HG03066 (cell line): ENCODE measurements around the gene CARS1.

ENCODE experiments used
- ATAC-seq: cut with Tn5 transposase; IDR thresholded peaks from one replicate; pipeline ENCODE4 v1.9.1; 2021; ENCODE audit warnings: low read depth; ENCODE audit not compliant: unreplicated experiment

CARS1 gene

DNA sequence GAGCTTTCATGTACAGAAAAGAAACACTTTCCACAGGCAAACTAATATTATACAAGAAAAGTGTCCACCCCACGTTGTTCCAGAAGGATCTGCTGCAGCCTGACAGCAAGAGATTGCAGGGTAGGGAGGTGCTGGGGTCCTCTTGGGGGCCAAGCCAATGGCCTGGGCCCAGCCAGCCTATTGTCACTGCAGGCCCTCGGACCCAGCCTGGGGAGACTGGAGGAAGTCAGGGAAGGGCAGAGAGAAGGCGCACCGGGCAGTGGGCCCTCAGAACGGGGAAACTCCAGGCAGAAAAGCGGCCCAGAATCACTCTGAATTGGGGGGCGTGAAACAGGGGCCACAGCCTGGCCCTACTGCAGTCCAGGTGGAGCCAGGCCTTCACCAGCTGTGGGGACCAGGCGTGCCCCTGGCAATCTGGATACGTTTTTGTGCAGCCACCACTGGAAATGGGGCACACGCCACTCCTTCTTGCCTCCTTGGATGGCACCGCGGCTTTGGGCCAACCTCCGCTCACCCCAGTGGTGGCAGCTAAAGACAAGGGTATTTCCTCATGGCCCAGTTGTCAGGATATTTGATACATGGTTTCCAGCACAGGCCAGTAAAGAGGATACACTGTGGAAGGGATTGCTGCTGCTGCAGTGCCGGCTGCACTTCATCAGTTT, 61.2 kb downstream of the CARS1 start:
- ATAC-seq, result no peak

DNA sequence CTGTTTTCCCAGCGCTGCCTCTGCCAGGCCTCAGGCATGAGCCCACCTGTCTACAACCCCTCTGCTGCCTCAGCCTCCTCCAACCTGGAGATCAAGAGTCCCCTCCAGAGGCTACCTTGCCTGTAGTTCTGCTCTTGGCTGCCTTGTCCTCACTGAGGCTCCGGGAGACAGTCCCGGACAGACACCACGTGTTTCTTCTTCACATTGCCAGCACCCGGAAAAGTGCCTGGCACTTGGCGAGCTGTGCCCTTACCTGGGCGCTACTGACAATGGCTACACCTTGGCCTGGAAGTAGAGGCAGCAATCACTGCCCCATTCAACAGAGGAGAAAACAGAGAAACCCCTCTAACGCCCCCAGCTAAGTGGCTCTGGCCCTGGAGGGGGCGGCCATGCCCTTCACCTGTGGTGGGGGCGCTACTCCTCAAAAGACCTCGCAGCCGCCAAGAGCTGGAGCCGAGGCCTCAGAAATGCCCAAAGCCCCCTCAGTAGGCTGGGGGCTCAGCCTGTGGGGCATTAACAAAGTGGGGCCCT, 62.1 kb downstream of the CARS1 start:
- no peak for ATAC-seq

DNA sequence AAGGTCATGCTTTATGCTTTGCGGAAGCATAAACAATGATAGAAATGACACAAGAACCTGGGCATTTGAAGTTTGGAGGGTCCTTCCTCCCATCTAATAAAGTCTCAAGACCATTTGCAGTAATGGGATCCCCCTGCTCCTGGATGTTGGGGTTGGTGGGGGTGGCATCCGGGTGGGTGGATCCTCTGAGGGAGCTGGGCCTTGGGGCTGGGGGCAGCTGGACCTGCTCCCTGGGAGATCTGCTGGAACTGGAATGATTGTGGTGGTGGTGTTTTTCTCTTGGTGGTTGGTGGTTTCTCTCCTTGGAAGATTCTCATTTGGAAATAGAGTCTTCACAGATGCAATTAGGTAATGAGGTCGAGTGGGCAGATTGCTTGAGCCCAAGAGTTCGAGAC, 62.9 kb downstream of the CARS1 start:
- no peak for ATAC-seq

DNA sequence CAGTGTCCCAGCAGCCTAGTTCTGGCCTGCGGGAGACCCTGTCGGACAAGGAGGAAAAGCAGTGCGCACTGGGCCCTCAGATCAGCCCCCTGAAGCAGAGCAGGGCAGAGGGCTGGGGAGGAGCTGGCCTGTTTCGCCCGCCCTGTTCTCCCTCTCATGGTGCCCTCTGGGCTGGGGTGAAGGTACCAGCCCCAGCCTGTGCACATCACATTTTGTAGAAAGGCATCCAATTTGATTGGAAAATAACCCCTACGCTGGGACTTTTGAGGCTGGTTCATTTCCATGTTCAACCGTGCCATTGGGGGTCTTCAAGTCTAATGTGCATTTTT, 64.3 kb downstream of the CARS1 start:
- no peak for ATAC-seq

DNA sequence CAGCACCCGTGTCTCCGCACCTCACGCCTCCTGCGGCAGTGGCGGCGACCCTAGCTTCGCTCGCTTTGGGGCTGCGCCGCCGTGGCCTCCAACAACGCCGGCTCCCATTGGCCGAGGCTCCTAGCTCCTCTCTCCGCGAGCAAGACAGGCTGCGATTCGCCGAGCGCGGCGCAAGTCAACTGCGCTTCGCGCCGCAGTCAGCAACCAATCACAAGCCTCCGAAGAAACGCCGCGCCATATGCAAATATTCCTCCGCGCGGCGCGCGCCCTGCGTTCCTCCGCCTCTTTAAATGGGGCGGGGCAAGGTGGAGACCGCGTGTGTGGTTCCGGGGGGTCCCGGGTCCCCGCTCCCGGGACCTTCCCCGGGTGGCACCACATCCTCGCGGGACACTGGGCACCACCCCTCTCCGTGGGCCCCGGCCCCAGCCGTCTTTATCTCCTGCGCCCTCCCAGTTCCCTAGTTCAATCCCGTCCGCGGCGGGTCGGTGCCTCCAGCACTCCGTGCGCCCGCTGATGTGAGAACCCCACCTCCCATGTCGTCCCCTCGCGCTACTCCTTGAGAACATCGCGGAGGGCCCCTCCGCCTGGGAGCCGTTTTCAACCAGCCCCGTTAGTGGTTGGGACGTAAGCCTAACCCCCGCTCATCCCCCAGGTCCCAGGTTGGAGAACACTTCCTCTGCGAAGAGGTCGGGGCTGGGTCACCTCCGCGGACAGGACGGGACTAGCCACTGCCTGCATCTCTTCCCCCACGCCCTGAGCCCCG, 64.8 kb downstream of the CARS1 start, which contains the start of gene NAP1L4:
TSS of gene NAP1L4 (minus strand) at position 96 of the 763 bp plus-strand sequence. CDS start 13,109 bp downstream, outside the sequence.
- peak; percentile 82 for ATAC-seq

DNA sequence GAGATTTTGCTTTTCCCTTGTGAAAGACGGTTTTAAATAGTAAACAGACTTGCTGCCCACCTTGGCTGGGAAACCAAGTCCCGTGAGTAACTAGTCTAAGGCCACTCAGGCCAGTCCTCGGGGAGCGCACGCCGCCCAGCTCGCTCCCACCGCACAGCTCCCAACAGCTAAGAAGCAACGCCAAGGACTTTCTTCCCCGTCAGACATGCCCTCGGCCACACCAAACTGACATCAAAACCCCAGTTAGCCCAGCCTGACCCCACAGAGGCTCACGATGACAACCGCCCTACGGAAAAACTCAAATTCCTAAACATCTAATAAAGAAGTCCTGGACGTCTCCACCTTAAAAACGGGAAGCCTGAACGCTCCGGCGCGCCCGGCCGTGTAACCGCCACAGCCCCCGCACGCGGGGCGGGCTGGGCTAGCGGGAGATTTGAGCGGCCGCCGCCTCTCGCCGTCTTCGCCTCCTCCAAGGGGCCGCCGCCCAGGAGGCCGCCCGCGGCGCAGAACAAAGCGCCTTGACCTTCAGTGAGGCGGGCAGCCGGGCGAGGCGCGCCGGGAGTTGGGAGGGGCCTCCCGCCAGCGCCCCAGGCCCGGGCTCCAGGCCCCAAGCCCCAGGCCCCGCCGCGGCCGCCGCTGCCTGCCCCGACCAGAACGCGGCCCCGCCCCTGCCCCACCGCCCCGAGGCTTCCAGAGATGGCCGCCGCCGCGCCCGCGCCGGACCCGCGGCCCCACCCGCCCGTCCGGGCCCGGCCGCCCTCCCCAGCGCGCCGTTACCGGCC, 65.6 kb downstream of the CARS1 start:
- peak; percentile 21 for ATAC-seq

DNA sequence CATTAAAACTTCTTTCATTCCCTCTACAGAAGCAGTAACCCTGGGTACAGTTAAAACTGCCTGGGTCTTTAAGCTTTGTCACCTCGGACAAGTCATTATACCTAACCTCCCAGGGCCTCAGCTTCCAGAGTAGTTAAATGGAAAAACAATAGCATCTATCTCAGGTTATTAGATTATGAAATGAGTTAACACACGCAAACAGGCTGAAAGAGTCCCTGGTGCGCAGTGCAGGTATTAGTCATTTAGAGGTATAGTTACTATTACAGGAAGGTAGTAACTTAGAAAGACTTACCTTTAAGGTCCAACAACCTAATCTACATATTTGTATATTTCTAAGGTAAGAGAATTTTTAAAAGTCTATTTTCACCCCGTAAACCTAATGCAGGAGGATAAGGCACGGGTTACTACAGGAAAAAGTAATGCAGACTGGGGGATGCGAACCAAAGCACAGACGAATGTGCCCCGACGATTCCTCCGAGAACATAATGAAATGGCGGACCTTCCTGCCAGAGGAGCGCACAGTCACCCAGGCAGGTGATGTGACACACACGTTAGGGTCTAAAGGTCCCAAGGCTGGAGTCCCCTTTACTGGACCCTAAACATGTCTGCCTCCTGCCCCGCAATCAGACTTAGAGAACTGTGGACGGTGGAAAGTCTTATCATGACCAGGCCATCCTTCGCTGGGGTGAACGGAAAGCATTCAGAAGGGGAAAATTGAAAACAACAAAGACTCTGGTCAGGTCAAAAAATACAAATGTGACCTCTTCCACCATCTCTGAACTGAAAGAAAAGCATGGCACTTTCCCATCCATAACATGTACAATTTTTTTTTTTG, 66.4 kb downstream of the CARS1 start:
- ATAC-seq, result no peak

DNA sequence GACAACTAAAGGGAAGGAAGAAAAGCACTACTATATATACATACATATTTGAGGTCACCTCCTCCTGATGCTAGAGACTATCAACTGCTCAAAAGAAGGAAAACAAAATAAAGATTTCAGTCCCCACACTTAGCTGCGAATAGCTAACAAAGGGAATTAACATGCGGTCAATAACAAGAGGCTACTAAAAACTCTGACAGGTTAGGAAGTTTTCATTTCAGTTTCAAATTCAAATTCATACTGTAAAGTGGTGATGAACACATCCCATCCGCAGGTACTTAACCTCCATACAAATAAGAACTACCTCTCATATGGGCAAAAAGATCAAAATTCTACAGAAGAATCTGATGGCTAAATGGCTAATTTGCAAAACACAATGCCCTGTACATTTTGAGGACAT, 67.7 kb downstream of the CARS1 start:
- no peak for ATAC-seq

DNA sequence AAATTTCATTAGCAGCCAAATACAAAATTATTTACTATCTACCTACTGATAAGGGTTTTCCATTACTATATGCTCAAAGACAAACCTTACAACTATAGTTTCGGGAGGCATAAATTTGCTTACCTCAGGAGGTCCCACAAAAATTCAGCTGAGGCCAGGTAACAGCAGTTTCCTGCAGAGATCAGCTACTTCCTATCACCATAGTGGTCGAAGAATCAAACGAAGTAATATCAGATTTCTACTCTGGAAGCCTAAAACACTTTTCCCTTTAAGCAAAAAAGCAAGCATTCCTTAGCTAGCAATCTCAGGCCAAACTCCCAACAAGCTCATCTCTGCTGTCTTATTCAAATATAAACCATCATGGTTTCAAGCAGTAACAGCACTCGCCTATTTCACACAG, 68.2 kb downstream of the CARS1 start:
- ATAC-seq, result no peak

DNA sequence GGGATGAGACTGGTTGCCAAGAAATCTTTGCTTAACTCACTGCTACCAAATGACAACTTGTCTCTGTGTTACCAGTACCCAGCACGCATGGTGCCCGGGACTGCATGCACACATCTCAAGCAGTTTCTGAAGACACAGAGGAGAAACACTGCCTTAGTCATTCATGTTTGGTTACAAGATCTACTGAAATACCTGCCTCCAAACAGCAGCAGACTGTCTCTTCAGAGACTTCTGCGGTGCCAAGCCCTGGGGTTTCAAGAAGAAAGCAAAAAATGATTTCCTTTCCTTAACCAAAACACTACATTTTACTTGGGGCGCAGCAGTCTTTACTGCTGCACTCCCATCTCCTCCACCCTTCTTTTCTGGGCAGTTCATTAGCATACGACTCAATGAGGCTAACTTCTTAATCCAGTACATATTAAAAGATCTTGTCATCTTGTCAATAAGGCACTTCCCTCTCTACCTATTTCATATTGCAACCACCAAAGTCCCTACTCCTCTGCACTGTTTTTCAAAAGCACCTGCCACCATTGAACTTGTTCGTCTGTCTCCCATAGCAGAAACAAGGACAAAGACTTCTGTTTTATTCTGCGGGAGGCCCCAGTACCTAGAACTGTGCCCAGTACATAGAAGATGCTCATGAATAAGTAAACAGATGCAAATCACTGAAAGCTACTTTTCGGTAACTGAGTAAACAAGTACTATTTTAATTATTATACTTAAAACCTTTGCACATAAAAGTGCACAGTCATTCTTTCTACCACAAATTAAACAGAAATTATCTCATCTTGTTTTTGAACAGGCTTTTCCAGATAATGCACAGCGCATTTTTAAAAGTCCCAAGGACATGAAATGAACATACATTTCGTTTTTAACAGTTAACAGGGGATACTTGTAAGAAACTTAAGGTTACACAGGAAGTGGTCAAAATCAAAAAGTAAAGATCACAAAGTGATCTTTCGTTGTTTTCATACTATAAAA, 69.1 kb downstream of the CARS1 start:
- no peak for ATAC-seq

DNA sequence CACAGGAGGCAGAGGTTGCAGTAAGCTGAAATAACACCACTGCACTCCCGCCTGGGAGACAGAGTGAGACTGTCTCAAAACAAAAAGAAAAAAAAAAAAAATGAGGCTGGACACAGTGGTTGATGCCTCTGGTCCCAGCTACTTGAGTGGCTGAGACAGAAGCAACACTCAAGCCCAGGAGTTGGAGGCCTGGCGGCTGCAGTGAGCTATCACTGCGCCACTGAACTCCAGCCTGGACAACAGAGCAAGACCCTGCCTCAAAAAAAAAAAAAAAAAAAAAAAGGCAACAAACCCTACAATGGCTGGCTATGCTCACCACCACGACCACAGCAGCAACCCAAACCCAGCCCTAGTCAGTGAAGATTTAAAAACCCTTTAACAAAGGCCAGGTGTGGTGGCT, 73.3 kb downstream of the CARS1 start:
- no peak for ATAC-seq

DNA sequence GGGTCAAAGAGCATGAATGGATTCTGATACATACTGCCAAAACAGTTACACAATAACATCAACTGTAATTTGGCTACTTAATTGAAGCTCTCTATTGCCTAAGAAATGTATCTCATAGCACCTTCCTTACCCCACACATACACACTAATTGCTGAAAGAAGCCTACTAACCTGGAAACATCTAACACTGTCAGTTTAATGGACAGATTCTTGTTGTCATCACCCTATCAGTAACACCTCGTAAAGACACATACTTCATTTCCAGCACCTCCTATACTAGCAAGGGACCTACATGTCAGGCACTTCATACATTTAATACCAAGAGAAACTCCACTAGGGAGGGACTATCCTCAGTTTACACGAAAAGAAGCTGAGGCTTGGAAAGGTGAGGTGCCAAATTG, 75.0 kb downstream of the CARS1 start:
- no peak for ATAC-seq

DNA sequence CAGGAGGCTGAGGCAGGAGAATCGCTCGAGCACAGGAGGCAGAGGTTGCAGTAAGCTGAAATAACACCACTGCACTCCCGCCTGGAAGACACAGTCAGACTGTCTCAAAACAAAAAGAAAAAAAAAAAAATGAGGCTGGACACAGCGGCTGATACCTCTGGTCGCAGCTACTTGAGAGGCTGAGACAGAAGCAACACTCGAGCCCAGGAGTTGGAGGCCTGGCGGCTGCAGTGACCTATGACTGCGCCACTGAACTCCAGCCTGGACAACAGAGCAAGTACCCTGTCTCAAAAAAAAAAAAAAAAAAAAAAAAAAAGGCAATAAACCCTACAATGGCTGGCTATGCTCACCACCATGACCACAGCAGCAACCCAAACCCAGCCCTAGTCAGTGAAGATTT, 76.1 kb downstream of the CARS1 start:
- ATAC-seq, result no peak

DNA sequence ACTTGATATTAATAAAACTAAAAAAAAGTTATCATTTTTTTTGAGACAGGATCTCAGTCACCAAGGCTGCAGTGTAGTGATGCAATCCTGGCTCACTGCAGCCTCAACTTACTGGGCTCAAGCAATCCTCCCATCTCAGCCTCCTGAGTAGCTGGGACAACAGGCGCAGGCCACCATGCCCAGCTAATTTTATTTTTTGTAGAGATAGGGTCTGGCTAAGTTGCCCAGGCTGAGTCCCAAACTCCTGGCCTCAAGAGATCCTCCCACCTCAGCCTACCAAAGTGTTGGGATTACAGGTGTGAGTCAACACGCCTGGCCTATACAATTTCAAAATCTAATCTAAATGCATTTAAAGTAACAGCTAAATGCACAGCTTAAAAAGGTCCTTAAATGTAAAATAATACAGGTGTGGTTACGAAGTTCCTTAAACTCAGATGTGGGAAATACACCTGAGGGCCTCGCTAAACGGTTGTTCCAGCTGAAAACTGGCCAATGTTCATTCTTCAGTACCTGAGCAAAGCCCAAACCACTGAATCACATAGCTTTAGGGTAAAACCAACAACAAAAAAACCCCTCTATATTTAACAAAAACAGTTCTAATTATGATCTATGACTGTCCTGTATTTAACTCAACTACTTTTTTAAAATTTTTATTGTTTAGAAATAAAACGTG, 76.9 kb downstream of the CARS1 start:
- no peak for ATAC-seq

DNA sequence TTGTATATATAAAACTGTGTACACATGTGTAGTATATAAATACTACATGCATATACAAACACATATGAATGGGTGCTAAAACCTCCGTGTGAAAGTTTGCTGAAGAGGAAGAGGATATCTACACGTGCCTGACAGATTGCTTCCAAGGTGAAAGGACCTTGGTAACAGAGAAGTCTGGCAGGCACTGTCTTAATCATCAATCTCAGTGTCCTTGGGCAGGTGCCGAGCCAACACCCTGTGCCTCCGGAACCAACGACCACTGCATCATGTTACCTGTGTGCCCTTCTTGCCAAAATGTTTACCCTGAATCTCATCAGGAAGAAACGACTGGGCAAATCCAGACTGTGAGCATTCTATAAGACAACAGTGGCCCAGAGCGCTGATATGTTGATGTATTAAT, 80.1 kb downstream of the CARS1 start:
- no peak for ATAC-seq

DNA sequence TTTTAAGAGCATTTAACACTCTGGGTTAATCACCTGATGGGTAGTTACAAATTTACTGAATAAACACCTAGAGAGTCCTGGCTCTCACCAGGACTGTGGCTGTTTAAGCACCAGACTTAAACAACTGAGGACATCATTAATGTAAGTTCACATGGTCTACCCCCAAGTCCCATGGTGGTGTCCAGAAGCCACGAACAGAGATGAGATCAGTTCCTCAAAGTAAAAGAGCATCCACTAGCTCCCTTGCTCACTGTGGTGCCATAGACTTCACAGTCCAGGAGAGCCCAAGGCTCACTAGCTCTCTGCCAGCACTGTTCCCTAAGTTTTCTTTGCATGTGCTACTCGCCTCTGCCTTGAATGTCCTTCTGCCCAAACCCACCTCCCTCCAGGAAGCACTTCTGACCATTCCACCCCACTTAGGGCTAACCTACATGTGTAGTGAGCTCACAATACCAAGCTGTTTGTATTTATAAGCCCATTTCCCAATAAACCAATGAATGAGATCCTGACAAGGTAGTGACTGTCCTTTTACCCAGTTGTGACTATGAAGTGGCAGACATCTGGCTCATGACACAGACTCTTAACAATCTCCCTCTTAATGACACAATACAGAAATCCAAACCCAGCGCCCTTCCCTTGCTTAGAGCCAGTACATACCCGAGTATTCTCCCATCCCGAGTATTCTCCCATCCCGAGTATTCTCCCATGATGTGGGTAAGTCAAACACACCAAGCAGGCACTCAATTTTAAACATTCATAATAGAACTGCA, 80.7 kb downstream of the CARS1 start:
- no peak for ATAC-seq

DNA sequence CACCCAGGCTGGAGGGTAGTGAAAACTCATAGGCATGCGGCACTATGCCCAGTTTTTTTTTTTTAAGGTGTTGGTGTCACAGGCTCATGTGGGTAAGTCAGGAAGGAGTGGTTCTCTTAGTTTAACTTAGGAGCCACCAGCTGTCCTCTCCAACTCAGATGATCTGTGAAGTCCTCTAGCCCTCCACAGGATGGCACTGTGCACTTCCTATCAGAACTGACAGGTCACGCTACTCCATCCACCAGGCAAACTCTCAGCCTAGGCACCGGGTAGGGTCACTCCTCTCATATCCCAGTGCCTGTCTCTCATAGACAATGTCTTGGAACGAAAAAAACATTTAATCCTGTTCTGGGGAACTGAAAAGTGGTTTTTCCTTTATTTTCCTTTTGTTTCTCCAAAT, 81.6 kb downstream of the CARS1 start:
- no peak for ATAC-seq

DNA sequence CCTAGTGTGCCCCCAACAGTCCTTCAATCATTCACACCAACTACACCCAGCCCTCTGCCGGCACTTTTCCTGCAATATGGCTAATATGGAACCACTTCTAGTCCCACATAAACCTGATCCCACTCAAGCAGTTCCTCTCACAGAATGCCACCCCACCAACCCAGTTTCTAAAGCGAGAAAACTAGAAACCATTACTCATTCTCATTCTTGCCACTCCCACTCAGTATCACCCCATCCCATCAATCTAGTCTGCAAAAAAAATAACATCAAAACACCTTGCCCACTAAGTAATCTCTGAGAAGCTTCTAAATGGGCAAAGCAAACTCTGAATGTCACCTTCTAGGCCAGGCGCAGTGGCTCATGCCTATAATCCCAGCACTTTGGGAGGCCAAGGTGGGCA, 83.0 kb downstream of the CARS1 start:
- ATAC-seq, result no peak
